ENCODE results near the gene FBXO41.

The FBXO41 gene

DNA sequence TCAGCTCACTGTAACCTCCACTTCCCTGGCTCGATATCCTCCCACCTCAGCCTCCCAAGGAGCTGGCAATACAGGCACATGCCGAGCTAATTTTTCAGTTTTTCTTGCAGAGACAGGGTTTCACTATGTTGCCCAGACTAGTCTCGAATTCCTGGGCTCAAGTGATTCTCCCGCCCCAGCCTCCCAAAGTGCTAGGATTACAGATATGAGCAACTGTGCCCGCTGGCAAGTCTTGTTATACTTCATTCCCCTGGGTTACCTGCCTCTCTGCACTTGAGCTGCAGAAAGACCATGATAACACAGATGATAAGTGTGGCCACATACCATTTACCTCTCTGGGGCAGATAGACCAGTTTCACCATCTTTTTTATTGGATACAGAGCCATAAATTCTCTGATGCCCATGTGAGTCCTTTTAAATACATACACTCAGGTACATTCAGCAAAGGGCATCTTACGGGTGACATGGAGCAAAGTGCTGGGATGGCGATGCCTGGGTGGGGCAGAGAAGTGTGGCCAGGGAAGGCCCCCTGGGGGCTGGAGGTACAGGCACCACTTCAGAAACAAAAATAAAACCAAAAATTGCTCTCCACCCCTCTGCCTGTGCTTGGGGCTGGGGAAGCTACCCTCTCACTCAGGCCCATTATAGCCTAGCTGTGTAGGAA lies 29.8 kb downstream of the FBXO41 start:
- TF ChIP-seq CTCF (IDR thresholded peaks at IDR 0.05; ENCODE audit: insufficient read depth, low read length, missing control alignments): no peak
- DNase-seq (ENCODE audit: low read depth, low spot score): no peak
- ChIA-PET CTCF (interaction anchor here (1.3 kb wide), 1 partner anchor 42 kb away, joined by 4 read pairs; no protein-coding TSS in a partner anchor), POLR2A (interaction anchor here (0.9 to 1.2 kb wide), 2 partner anchors 9 to 20 kb away, joined by 3 to 4 read pairs; partner anchors contain the start of gene CCT7)
- H3K4me3 ChIP-seq (ENCODE audit: low read depth, low read length): no peak overlapping the region

DNA sequence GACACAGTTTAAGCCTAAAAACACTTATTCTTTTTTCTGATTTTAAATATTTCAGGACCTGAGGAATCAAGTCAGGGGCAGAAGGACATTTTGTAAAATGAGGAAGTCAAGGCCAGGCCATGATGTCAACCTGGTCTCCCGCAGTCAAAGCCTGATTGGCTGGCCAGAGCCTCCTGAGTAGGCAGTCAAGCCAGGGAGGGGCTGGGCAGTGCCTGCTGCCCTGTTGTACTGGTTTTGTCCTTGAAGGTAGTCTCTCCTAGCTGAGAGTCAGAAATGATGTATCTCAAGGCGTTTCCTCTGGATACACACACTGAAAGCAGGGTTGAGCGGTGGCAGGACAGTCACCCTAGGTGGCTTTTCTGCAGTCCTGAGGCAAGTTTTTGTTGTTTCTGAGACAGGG lies 30.4 kb downstream of the FBXO41 start:
- no peak for DNase-seq (ENCODE audit: low read depth, low spot score)
- TF ChIP-seq CTCF (IDR thresholded peaks at IDR 0.05; ENCODE audit: insufficient read depth, low read length, missing control alignments): no peak
- ChIA-PET POLR2A (interaction anchor here (0.9 to 1.2 kb wide), 2 partner anchors 9 to 20 kb away, joined by 3 to 4 read pairs; partner anchors contain the start of gene CCT7), CTCF (interaction anchor here (1.3 kb wide), 1 partner anchor 42 kb away, joined by 4 read pairs; no protein-coding TSS in a partner anchor)
- H3K4me3 ChIP-seq (ENCODE audit: low read depth, low read length): no peak overlapping the region

GRCh38 chr2:73253400-73253799 lies 30.9 kb downstream of the FBXO41 start:
- ChIA-PET CTCF (interaction anchor here (1.3 kb wide), 1 partner anchor 41 kb away, joined by 4 read pairs; no protein-coding TSS in a partner anchor), POLR2A (interaction anchor here (1.2 kb wide), 1 partner anchor 19 kb away, joined by 4 read pairs; the partner anchor contains the start of gene CCT7)
- no peak for DNase-seq (ENCODE audit: low read depth, low spot score)
- H3K4me3 ChIP-seq (ENCODE audit: low read depth, low read length): no peak overlapping the region
- no peak for TF ChIP-seq CTCF (IDR thresholded peaks at IDR 0.05; ENCODE audit: insufficient read depth, low read length, missing control alignments)

- POLR2A ChIA-PET: no interaction called here
- DNase-seq (ENCODE audit: low read depth, low spot score): no peak
- CTCF ChIA-PET: no interaction called here
- H3K4me3 ChIP-seq (ENCODE audit: low read depth, low read length): no peak overlapping the region
- TF ChIP-seq CTCF (IDR thresholded peaks at IDR 0.05; ENCODE audit: insufficient read depth, low read length, missing control alignments): no peak
Observed at GRCh38 chr2:73252238-73253027, 31.8 kb downstream of the FBXO41 start.

- DNase-seq (ENCODE audit: low read depth, low spot score): no peak
- ChIA-PET CTCF (interaction anchor here (1.4 to 1.7 kb wide), 2 partner anchors 13 to 38 kb away, joined by 3 read pairs; no protein-coding TSS in a partner anchor), POLR2A (interaction anchor here (0.6 to 0.7 kb wide), 2 partner anchors 13 to 17 kb away, joined by 3 read pairs; partner anchors contain the start of gene CCT7)
- no peak for TF ChIP-seq CTCF (IDR thresholded peaks at IDR 0.05; ENCODE audit: insufficient read depth, low read length, missing control alignments)
- no peak overlapping the region for H3K4me3 ChIP-seq (ENCODE audit: low read depth, low read length)
Observed at GRCh38 chr2:73250872-73251846, 33.1 kb downstream of the FBXO41 start.
